ACHN (cell line): ENCODE data around the gene ZC3H12D.
A peak's percentile ranks its signal among the peaks of the same experiment; 100 is the strongest.

Experiments
- DNase-seq: peaks from one replicate; pipeline ENCODE4 v3.0.0-alpha.2; 2015
- in situ Hi-C: cut with HindIII; loops from 2 replicates; pipeline ENCODE4 v1.10.0; 2017; ENCODE audit warnings: low sequenced_read_pairs, low pct_ligation_motif_present, low pct_unique_long_range_greater_than_20kb

The ZC3H12D gene

DNA sequence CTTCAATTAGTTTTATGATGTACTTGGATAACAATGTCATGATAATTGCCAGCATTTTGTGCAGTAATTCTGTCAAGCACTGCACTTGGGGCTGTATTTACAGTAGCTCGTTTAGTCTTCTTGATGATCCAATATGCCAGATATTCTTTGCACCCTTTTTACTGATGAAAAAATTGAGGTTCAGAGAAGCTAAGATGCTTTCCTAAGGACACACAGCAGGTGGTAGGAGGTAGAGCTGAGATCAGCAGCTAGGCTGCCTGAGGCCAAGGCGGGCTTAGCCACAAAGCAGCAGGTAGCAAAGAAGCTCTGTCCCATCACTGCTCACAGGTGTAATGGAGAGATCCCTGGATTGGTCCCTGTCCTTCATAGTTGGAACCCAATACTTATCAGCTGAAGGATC lies 51.4 kb downstream of the ZC3H12D start:
- in situ Hi-C loops = loop anchor here (25.0 kb wide), 1 partner anchor 346 kb away; no protein-coding TSS in a partner anchor
- DNase-seq = no peak

DNA sequence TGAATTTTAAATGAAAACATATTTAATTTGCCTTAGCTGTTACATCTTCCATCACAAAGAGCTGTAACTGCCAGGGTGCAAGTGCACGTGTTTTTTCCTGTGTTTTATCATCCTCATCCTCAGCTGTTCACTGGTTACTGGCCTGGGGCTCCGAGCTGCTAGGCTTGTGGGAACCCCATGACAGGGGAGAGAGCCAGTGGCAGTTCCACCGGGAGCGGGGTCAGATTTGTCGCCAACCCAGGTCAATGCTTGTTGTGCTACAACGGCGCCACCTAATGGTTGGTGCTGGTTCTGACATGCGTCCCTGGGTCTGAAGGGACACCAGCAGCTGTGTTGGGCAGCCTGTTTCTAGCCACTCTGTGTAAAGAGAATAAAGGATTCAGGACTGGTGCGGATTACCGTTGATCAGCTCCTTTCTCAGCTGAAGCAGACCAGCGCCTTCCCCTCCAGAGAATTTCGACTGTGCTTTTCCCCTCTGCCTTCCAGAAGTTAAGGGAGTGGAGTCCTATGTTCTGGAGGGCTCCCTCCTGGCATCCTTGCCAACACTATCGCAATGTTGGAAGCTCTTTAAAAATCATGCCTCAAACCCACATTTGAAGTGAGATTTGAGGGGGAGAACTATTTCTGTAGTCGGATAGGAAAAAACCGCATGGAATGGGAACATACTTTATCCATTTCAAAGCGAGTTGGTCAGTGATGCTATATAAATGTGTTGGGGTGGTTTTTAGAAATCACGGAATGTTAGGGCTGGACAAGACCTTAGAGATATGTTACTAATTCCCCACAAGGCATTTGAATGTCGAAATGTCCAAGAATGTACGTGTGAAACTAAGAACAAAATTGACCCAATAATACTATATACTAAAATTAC lies 52.7 kb downstream of the ZC3H12D start:
- in situ Hi-C loops = loop anchor here (25.0 kb wide), 1 partner anchor 345 kb away; no protein-coding TSS in a partner anchor
- DNase-seq = peak; percentile 70

DNA sequence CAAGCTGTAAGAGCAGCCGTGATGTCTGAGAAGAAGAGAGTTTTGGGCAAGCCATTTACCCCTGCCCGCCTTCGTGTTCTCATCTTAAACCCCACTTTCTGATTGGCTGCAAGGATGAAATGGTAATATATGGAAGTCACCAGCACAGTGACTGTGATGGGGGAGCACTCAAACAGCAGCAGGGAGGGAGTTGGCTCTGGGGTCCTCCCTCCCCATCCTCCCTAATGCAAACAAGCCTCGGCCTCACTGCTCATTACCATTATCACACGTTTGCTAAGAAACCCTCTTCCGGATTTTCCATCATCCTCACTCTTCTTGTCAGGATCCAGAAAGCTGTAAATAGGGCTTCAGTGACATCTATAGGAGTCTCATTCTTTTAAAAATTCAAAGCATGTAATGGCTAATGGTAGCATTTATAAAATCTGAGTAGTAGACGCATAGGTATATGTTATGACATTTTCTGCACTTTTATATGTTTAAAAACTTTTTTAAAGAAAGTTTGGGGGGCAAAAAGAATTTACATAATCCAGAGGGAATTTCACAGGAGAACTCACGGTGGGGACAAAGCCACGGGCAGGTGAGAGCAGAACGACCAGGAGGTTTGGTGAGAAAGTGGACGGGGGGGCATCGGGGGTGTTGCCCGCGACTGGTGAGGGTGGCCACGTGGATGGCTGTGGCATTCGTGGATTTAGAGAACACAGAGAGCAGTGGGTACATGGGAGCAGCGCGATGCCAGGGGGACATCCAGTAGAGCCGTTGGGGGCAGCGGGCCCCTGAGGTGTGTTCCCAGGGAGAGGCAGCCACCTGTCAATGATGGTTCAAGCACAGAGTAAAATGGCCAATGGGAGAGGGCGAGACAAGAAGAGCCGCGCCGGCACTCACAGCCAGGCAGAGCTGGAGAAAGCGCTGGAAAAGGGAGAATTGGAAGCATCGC lies 55.1 kb downstream of the ZC3H12D start:
- DNase-seq = no peak
- in situ Hi-C loops = loop anchor here (25.0 kb wide), 1 partner anchor 342 kb away; no protein-coding TSS in a partner anchor

DNA sequence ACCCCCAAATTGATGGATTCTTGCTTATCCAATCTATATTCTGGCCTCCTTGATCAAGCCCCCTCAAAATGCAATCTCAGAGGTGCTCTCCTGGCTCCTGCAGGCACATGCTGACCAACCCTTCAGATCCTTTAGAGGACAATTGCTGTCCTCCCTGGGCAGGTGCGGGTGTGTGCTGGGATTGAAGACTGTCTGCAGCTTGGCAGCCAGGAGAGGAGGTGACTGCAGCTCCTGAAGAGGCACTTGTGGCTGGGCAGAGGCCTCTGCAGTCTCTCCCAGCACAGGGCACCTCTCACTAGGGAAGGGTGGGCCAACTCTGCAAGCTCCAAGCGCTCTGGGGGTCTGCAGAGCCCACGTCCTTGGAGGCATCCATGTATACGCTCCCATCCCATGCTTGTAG lies 56.2 kb downstream of the ZC3H12D start:
- in situ Hi-C loops = loop anchor here (25.0 kb wide), 1 partner anchor 341 kb away; no protein-coding TSS in a partner anchor
- no peak for DNase-seq

DNA sequence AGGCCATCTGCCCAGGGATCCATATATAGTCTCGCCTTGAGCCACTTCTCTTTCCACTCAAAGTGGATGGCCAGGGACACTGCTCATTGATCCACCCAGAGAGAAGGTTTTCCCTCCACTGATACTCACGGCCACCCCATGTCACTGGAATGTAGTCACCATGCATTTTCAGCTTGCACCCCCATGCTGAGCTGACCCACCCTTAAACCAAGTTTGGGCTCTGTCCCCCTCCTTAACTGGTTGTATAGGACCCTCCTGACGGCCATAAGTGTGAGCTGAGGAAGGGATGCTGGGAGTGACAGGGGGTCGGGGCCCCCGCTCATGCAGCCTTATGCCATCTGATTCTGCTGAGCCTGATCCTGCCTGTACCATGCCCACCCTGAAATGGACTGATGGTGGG lies 59.1 kb downstream of the ZC3H12D start:
- DNase-seq = no peak
- in situ Hi-C loops = loop anchor here (25.0 kb wide), 1 partner anchor 338 kb away; no protein-coding TSS in a partner anchor

DNA sequence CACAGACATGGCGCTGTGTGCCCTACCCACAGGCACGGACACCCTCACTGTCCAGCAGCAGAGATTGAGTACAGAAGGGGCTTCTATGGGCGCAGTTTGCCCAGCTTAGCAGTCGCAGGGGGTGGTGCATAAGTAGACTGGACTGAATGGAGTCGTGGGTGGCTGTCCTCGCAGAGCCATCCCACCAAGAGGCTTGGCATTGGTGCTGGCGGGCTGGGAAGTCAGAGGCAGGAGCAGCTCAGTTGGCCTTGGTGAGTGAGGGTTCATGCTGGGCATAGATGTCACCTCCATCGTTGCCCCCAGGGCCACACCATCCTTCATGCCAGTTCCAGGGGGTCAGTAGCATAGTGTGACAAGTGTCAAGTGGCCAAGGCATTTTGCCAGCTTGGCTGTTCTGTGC lies 59.6 kb downstream of the ZC3H12D start:
- in situ Hi-C loops = loop anchor here (25.0 kb wide), 1 partner anchor 338 kb away; no protein-coding TSS in a partner anchor
- no peak for DNase-seq

DNA sequence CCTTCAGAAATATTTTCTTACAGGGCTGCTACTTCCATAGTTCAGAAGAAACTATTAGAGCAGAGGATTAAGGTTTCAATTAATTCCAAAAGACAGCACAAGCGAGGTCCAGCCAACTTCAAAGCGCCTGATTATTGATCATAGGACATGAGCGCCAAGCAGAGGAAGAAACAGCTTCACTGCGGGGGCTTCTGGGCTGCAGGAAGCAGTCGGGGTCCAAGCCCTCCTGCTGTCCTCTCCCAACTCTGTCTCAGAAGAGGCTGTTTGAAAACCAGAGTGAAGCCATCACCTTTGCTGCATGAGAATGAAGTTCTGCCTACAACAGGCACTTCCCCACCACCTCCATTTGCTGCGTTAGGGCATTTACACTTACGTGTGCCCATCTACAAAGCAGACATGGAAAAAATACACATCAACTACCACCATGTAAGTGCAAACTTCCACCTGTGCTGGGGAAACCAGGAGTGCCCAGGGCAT lies 60.8 kb downstream of the ZC3H12D start:
- in situ Hi-C loops = no loop called here

DNA sequence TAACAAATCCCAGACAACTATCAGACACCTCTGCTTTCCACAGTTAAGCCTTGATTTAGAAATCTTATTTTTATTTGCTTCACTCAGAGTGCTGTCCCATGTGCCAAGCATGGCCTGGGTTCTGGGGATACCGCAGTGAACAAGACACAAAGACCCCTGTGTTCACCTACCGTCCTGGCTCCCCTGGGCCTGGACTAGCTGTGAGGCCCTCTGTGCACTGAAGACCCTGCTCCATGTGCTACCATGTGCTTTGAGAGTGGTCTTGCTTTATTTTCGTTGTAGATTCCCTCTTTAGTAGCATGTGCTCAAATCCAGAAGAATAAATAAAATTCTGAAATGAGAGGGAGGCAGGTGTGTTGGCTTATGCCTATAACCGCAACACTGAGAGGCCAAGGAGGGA lies 62.2 kb downstream of the ZC3H12D start:
- in situ Hi-C loops = no loop called here
- no peak for DNase-seq

More for the DNA sequence above, 60.8 kb downstream of the ZC3H12D start:
- no peak for DNase-seq

DNA sequence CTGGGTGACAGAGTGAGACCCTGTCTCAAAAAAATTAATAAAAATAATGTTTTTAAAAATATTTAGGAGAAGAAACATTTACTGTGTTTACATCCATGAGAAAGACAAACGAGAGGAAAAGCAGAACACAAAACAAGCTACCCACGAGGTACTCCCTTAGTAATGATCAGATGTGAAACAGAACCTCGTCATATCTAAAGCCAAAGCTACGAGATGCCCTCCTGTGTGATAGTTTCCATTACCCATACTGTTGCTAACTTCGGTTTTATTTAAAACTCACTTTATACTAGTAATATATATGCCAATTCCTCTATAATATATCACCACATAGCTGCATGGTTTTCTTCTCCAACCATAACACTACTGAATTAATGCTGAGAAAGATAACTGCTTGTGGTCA lies 63.7 kb downstream of the ZC3H12D start:
- DNase-seq = no peak
- in situ Hi-C loops = no loop called here

DNA sequence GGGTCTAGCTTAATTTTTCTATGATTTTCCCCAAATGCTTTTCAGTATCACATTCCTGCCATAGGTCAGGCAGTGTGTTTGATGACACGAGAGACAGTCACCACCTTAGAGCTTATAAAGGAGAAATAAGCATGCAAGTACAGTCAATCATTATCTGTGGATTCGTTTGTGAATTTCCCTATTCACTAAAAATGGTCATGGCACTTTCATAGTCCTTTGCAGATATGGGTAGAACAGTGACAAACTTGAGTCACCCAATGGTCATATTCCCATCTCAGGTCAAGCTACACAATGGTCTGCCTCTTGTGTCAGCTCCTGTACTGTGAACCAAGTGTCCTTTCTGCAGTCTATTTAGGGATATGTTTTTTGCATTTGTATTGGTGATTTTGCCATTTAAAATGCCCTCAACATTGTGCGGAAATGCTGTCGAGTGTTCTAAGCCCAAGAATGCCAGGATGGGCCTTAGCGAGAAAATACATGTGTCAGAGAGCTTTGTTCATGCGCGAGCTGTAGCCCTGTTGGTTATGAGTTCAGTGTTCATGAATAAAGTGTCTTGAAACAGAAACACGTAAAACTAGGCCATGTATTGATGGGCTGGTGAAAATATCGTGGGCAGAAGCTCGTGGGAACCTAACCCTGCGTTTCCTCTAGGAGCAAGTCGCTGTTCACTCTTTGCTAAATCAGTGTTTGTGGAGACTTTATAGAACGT lies 65.0 kb downstream of the ZC3H12D start:
- in situ Hi-C loops = no loop called here
- DNase-seq = no peak

DNA sequence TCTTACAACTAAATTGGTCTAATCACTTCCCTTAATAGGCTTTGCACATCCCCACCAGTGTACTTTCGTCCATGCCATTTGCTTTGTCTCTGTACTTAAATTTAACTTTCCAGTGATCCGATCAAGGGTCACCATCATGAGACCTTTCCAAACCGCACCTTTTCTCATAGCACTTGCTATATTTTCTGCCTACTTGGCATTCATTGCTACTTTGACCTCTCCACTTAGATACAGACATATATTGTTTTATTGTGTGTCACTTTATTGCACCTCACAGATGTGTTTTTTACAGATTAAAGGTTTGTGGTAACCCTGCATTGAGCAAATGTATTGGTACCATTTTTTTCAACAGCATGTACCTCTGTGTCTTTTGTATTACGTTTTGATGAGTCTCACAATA lies 70.0 kb downstream of the ZC3H12D start:
- in situ Hi-C loops = no loop called here
- no peak for DNase-seq

DNA sequence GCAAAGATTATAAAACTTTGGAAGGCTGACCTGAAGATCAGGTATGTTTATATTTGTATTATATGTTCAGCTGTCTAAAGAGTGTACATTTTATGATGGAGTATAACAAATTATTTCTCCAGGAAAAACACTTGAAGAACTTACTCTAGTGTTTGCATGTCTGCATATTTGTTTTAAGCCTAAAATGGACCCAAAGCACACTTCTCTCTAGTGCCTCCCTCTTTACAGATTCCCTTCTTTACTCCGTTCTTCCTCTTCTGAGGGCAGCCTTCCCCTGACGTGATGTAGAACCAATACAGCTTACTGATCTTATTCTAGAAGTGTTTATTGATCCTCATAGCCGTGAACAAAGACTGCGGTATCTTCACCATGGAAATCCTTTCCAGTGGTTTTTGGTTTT lies 70.8 kb downstream of the ZC3H12D start:
- DNase-seq = no peak
- in situ Hi-C loops = no loop called here

DNA sequence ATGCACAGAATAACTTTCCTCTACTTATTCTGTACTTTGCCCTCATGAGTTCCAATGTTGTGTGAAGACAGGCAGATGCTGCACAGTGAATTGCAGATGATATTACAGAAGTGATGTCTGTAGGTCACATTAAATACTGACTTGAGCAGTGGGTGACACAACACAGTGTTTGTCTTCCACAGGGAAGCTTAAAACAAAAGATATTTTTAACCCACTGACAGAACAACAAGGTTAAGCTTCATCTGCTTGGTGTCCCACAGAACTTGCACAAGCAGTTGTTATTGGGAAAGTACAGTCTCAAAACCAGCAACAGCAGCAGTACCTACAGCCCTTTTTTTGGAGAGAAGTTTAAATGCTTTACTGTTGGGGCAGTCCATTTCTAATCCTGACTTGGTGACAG lies 74.3 kb downstream of the ZC3H12D start:
- no peak for DNase-seq
- in situ Hi-C loops = no loop called here

DNA sequence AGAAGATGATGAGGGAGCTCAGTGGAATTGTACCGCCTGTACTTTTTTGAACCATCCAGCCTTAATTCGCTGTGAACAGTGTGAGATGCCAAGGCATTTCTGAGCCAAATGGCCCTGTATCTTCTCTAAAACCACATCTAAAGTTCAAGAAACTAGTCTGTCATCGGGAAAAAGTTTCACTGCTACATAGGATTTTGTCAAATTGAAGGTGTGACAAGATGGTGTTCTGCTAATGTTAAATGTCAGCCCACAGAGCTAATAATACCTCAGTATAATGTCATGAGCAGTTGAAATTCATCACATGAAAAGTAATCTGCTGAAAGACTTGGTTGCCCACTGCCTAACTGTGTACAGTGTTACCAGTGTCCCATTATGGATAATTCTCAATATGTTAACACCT lies 75.2 kb downstream of the ZC3H12D start:
- in situ Hi-C loops = no loop called here
- no peak for DNase-seq

DNA sequence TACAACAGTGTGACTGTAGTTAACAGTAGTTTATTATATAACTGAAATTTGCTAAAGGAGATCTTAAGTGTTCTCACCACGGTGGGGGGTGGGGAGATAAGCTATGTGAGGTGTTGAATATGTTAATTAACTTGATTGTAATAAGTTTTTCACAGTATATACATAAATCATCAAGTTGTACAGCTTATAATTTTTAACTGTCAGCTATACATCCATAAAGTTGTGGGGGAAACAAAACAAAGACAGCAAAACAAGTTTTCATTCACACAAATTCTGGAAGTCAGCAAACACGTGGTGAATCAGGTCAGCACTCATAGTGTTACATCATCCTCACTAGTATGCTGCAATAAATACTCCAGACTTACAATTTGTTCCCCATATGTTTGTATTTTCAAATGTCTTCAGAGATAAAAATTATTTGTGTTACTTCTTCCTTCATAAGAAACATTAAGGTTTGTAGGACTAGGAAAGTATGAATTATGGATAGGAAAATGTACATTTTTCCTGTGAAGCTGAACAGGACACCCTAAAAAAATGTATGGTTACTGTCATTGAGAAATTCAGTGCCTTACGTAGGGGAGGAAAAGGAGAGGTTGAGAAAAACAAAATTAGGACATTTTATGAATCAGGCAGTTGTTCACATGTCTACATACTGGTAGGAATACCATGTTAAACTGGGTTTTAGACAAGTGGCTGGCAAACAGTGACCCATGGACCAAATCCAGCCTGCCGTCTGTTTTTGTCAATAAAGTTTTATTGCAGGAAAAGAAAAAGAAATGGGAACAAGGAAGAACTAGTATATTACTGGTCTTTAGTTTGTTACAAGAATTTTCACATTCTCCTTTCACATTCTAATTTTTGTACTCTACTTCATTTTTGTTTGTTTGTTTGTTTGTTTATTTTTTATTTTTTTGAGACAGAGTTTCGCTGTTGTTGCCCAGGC lies 78.7 kb downstream of the ZC3H12D start:
- no peak for DNase-seq
- in situ Hi-C loops = no loop called here

DNA sequence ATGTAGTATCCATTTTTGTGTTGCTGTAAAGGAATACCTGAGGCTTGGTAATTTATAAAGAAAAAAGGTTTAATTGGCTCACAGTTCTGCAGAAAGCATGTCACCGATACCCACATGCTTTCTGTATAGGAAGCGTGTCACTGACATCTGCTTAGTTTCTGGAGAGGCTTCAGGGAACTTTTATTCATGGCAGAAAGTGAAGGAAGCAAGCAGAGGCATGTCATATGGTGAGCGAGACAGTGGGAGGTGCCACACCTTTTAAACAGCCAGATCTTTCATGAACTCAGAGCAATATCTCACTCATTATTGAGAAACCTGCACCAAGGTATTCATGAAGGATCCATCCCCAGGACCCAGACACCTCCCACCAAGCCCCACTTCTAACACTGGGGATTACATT lies 81.3 kb downstream of the ZC3H12D start:
- in situ Hi-C loops = no loop called here
- no peak for DNase-seq

DNA sequence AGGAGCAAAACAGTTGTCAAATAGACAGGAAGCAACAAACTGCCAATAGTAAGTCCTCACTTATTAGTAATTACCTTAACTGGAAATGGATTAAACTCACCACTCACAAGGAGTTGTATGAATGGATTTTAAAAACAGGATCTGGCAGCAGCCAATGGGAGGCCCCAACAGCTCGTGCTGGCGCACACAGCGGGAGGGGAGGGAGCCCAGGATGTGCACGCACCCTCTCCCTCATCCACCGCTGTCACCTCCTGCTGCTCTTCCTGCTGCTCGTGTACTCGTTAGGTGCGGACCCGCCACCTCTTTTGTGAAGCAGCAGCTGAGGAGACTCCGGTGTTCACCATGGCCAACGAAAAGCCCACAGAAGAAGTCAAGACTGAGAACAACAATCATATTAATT lies 84.8 kb downstream of the ZC3H12D start, which contains the start of gene SUMO4:
Gene SUMO4, plus strand, starts transcription at position 213 of the 400 bp plus-strand sequence. Its CDS starts 130 bp downstream, at position 343.
- in situ Hi-C loops = no loop called here

More for the DNA sequence above, 84.8 kb downstream of the ZC3H12D start, which contains the start of gene SUMO4:
- no peak for DNase-seq
